Activated CD4-positive, alpha-beta T cell treated with anti-CD3 and anti-CD28 coated beads for 36 hours (primary cell): ENCODE data around the gene SLC39A13. TPM values are rescaled to one million over a fixed set of nuclear protein-coding genes. Genes with fewer than 3 reads are reported as not detected.

Experiments
- ATAC-seq: fragments of 200-7000 bp; cut with Tn5 transposase; one replicate; pipeline ENCODE4 v1.10.0; 2021; ENCODE audit warnings: mild to moderate bottlenecking, moderate library complexity
- CTCF ChIA-PET: fragments of 350-600 bp; sonication (Branson Sonifier 250); formaldehyde crosslinking; loops from one replicate; lab custom pipeline; 2021; ENCODE audit warnings: antibody characterized with exemption; lab: Charles Lee
- POLR2A ChIA-PET: fragments of 350-600 bp; sonication (Branson Sonifier 250); formaldehyde crosslinking; loops from one replicate; lab custom pipeline; 2021; ENCODE audit warnings: antibody characterized with exemption, inconsistent platforms; lab: Charles Lee
- DNase-seq: peaks from one replicate; pipeline ENCODE4 v3.0.0-alpha.2; 2020
- H3K27ac Mint-ChIP-seq: one replicate; pipeline ENCODE4 v1.8.0; 2021; ENCODE audit warnings: mixed read lengths
- H3K27me3 Mint-ChIP-seq: one replicate; pipeline ENCODE4 v1.8.0; 2021; ENCODE audit warnings: mixed read lengths
- H3K36me3 Mint-ChIP-seq: one replicate; pipeline ENCODE4 v1.8.0; 2021; ENCODE audit warnings: low read depth, mixed read lengths
- H3K4me1 Mint-ChIP-seq: one replicate; pipeline ENCODE4 v1.8.0; 2021; ENCODE audit warnings: mixed read lengths
- H3K4me3 Mint-ChIP-seq: one replicate; pipeline ENCODE4 v1.8.0; 2021; ENCODE audit warnings: mild to moderate bottlenecking, moderate library complexity, mixed read lengths
- H3K9me3 Mint-ChIP-seq: one replicate; pipeline ENCODE4 v1.8.0; 2021; ENCODE audit warnings: low read depth, mixed read lengths
- intact Hi-C, 2 experiments: fragments of 100-400 bp; cut with DNase I in 1 of 2; cut with micrococcal nuclease in 1 of 2; formaldehyde crosslinking; loops; one replicate each; pipeline versions ENCODE4 v1.14.2 to v1.15.1; 2022 to 2024; cut with DNase I, micrococcal nuclease
- microRNA-seq: library from miRNA; unstranded; fragments of <30 nt; microRNA quantifications from one replicate; pipeline ENCODE4 v1.2.0, GENCODE V29; 2021; ENCODE audit warnings: borderline replicate concordance
- total RNA-seq, 2 experiments: library from RNA; stranded (reverse); gene quantifications; one replicate each; pipeline ENCODE4 v1.2.3, GENCODE V29; 2021

The SLC39A13 gene
- total RNA-seq, 2 experiments from 2014 or later: 8.6 to 10.7 TPM

- POLR2A ChIA-PET: interaction anchor here (0.5 kb wide), 1 partner anchor 112 kb away, joined by 4 read pairs; no protein-coding TSS in a partner anchor
- ATAC-seq (no peak), DNase-seq (no peak)
- Mint-ChIP-seq H3K36me3 (peaks cover 15% of the 10 kb centered on the region), H3K27me3 (no peaks in the 10 kb centered on the region), H3K27ac (no peak overlapping the region), H3K4me3 (no peak overlapping the region), H3K4me1 (peaks cover 3% of the 10 kb centered on the region), H3K9me3 (no peaks in the 10 kb centered on the region)
- intact Hi-C loops: no loop called here
- CTCF ChIA-PET: interaction anchor here (0.8 to 1.1 kb wide), 3 partner anchors 10 to 251 kb away, joined by 3 to 4 read pairs (median 3); partner anchors contain the start of gene AGBL2
These were observed 56.1 kb downstream of the SLC39A13 start for GRCh38 chr11:47464483-47464882.

Small RNAs within 50 kb of the gene (microRNA-seq; reads per million reads assigned to microRNA genes)
- not detected for gene MIR4487

Other genes starting within 250 kb of the SLC39A13 start
- 10 to 100 TPM; 74.9 to 76.5 TPM for gene ARFGAP2, start 231.7 kb upstream of the SLC39A13 start, total RNA-seq
- gene PACSIN3, start 222.2 kb upstream of the SLC39A13 start, total RNA-seq: 1 to 10 TPM; 4.1 to 5.9 TPM
- 100 to 1,000 TPM; 159 to 178 TPM for gene DDB2, start 193.6 kb upstream of the SLC39A13 start, total RNA-seq
- gene ACP2, start 159.8 kb upstream of the SLC39A13 start, total RNA-seq: 10 to 100 TPM; 10.2 to 11.2 TPM
- 10 to 100 TPM in 1 of 2 experiments, 1 to 10 TPM in 1; 9.5 to 13.3 TPM for gene NR1H3, start 150.6 kb upstream of the SLC39A13 start, total RNA-seq
- gene MADD, start 138.5 kb upstream of the SLC39A13 start, total RNA-seq: 10 to 100 TPM; 54.4 to 67.3 TPM
- gene MYBPC3, start 55.9 kb upstream of the SLC39A13 start, total RNA-seq: not detected
- gene SPI1, start 30.0 kb upstream of the SLC39A13 start, total RNA-seq: under 1 TPM; 0.11 to 0.30 TPM
- gene PSMC3, start 17.8 kb downstream of the SLC39A13 start, total RNA-seq: 100 to 1,000 TPM; 147 to 167 TPM
- gene RAPSN, start 40.5 kb downstream of the SLC39A13 start, total RNA-seq: under 1 TPM in 1 of 2 experiments, not detected in 1; 0.21 TPM
- gene CELF1, start 144.5 kb downstream of the SLC39A13 start, total RNA-seq: 100 to 1,000 TPM; 132 to 143 TPM
- 10 to 100 TPM; 35.6 to 41.5 TPM for gene PTPMT1, start 157.0 kb downstream of the SLC39A13 start, total RNA-seq
- 10 to 100 TPM; 11.9 to 18.4 TPM for gene KBTBD4, start 170.4 kb downstream of the SLC39A13 start, total RNA-seq
- gene NDUFS3, start 170.5 kb downstream of the SLC39A13 start, total RNA-seq: 100 to 1,000 TPM in 1 of 2 experiments, 10 to 100 TPM in 1; 96.9 to 108 TPM
- under 1 TPM in 1 of 2 experiments, not detected in 1; 0.11 TPM for gene FAM180B, start 178.1 kb downstream of the SLC39A13 start, total RNA-seq
- under 1 TPM in 1 of 2 experiments, not detected in 1; 0.14 TPM for gene C1QTNF4, start 185.8 kb downstream of the SLC39A13 start, total RNA-seq
- 100 to 1,000 TPM in 1 of 2 experiments, 10 to 100 TPM in 1; 94.8 to 138 TPM for gene MTCH2, start 234.0 kb downstream of the SLC39A13 start, total RNA-seq